Stimulated activated naive CD8-positive, alpha-beta T cell treated with anti-CD3 and anti-CD28 coated beads, Interleukin-15, Interleukin-2, amounts not matched to agents 100 U/mL and 50 U/mL, for 24 hours (primary cell): ENCODE data around the gene SSX2IP.
"Not testable (repeated sequence)": the region's sequence is repeated elsewhere in the genome, so short reads cannot be mapped to it uniquely, and the experiment has no call there.

Source experiments
- ATAC-seq: fragments of 150-1000 bp; cut with Tn5 transposase; one replicate; pipeline ENCODE4 v1.10.0; 2021
- DNase-seq: peaks from one replicate; pipeline ENCODE4 v3.0.0; 2021

SSX2IP gene, protein sequence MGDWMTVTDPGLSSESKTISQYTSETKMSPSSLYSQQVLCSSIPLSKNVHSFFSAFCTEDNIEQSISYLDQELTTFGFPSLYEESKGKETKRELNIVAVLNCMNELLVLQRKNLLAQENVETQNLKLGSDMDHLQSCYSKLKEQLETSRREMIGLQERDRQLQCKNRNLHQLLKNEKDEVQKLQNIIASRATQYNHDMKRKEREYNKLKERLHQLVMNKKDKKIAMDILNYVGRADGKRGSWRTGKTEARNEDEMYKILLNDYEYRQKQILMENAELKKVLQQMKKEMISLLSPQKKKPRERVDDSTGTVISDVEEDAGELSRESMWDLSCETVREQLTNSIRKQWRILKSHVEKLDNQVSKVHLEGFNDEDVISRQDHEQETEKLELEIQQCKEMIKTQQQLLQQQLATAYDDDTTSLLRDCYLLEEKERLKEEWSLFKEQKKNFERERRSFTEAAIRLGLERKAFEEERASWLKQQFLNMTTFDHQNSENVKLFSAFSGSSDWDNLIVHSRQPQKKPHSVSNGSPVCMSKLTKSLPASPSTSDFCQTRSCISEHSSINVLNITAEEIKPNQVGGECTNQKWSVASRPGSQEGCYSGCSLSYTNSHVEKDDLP

DNA sequence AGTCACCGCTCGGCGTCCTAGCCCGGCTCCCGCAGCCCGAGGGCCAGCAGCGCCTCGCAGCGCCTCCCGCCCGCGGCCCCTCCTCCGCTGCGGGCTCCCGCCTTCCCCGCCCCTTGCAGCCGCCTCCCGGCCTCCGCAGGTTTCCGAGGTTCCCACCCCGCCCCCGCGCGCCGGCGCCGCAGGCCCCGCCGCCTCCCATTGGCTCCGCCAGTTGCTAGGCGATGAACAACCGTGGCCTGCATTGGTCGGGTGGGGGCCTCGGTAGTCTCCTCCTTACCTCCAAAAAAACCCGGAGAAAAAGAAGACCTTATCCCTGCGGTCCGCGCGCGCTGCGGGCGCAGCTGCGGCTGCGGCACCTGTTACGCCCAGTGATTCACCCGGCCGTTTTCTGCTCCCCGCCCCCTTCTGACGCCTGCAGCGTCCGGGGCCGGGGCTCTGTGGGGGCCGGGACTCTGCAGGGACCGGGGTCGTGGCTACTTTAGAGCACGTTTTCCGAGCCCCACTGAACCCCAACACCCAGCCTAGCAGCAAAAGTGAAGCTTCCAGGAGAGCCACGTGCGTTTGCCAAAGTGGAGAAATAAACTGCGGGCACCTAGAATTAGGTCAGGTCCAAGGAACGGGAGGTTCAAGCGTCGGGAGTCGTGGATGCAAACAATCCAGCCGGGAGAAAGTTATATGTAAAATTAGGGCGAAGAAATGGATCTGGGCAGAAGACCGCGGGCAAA is at the start of gene SSX2IP:
Gene SSX2IP, minus strand, starts transcription at position 65 of the 725 bp plus-strand sequence. CDS start 19,242 bp downstream, outside the sequence.
- peak; percentile 100 for DNase-seq
- ATAC-seq: peak; percentile 94

GRCh38 chr1:84738237-84738636 is 48.0 kb upstream of the SSX2IP start:
- no peak for ATAC-seq
- DNase-seq: no peak

- ATAC-seq (no peak), DNase-seq (no peak)
Observed at GRCh38 chr1:84737590-84737989, 47.3 kb upstream of the SSX2IP start.

GRCh38 chr1:84736944-84737343 is 46.7 kb upstream of the SSX2IP start:
- no peak for ATAC-seq

DNA sequence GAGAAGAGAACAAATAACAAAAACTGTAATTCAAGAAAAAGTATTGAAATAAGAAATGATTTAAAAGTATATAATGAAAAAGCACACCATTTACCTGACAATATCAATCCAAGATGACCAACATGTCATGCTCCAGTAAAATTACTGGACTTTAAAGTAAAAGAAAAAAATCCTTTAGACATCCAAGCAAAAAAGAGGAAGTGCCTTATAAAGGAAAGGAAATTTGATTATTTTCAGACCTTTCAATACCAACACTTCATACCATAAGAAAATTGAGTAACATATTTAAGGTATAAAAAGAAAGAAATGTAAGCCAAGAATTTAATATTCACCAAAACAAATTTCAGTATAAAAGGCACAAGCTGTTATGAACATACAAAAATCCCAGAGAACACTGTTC is 46.2 kb upstream of the SSX2IP start:
- ATAC-seq: no peak
- DNase-seq: no peak

More at GRCh38 chr1:84736944-84737343, 46.7 kb upstream of the SSX2IP start:
- no peak for DNase-seq

GRCh38 chr1:84735483-84735882 is 45.2 kb upstream of the SSX2IP start:
- no peak for DNase-seq
- ATAC-seq: no peak

GRCh38 chr1:84732520-84732919 is 42.3 kb upstream of the SSX2IP start:
- ATAC-seq: no peak
- DNase-seq: no peak

DNA sequence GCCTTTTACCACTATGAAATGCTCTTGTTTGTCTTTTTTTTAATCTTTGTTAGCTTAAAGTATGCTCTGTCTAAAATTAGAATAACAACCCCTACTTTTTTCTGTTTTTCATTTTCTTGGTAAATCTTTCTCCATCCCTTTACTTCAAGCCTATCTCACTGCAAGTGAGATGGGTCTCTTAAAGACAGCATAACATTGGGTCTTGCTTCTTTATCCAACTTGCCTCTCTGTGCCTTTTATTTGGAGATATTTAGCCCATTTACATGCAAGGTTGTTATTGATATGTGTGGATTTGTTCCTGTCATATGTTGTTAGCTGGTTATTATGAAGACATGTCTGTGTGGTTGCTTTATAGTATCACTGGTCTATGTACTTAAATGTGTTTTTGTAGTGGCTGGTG is 41.3 kb upstream of the SSX2IP start:
- no peak for ATAC-seq
- DNase-seq: no peak

- DNase-seq, ATAC-seq: not testable (repeated sequence)
Observed at GRCh38 chr1:84727711-84728110, 37.5 kb upstream of the SSX2IP start.

GRCh38 chr1:84726593-84727499 is 36.6 kb upstream of the SSX2IP start:
- DNase-seq (no peak), ATAC-seq (no peak)

DNA sequence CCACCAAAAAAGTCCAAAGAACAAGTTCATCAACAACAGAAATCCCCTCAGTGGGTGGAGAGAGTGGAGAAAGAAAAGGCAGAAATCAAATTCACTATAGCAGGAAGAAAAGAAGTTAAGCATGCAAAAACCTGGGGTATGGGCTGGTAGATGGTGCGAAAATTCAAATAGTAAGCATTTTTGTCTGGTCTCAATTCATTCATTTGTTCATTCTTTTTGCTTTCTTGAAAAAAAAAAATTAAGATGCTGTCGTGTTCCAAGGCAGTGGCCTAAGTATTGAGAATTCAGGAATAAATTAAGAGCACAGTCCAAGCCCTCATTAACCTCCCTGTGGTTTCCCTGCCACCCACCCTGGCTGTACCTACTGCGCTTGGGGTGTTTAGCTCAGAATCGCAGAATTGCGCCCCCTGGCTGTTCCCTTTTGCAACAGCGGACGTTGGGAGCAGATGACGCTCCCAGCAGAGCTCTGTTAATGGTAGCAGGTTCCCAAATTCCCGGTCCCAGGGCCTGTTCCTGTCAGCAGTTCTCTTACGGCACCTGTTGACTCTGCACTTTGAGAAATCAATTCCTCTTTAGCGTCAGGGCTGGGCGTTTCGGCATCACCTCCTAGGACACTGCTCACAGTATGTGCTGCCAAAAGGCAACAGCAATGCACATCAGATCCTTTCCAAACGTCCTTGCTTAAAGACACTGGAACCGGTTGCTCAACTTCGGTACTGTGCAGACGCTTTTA is 34.0 kb upstream of the SSX2IP start:
- ATAC-seq: no peak
- peak; percentile 65 for DNase-seq

- DNase-seq: no peak
- ATAC-seq: no peak
Observed at GRCh38 chr1:84722794-84723193, 32.5 kb upstream of the SSX2IP start.

DNA sequence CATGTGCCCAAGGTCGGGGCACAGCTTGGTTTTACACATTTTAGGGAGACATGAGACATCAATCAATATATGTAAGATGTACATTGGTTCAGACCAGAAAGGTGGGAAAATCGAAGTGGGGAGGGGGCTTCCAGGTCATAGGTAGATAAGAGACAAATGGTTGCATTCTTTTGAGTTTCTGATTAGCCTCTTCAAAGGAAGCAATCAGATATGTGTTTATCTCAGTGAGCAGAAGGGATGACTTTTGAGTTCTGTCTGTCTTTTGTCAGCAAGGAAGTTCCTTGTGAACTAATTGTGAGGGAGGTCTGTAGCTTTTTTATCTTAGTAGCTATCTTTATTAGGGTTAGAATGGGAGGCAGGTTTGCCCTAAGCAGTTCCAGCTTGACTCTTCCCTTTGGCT is 31.6 kb upstream of the SSX2IP start:
- not testable (repeated sequence) for ATAC-seq

DNA sequence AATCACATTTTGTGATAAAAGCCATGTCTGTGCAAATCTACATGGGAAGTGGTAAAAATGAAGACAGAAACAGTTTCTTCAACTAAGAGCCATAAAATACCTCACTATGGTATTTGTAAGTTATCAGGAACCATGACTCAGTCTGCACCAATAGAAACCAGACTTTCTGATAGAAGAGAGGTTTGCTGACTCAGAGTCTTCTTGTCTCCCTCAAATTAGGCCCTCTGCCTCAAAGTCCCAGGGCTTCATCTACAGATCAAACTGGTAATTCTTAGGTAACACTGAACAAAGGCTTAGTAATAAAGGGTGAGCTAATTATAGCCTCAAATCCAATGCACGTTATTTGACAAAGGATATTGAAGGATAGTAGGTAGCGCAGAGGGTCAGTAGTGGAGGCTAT is 30.9 kb upstream of the SSX2IP start:
- peak; percentile 82 for ATAC-seq

More for the DNA sequence above, 31.6 kb upstream of the SSX2IP start:
- DNase-seq: not testable (repeated sequence)

GRCh38 chr1:84720221-84720780 is 30.0 kb upstream of the SSX2IP start:
- no peak for DNase-seq
- no peak for ATAC-seq

More for the DNA sequence above, 30.9 kb upstream of the SSX2IP start:
- DNase-seq: no peak

- ATAC-seq (no peak), DNase-seq (no peak)
Observed at GRCh38 chr1:84719543-84720217, 29.4 kb upstream of the SSX2IP start.

GRCh38 chr1:84715342-84716019 is 25.2 kb upstream of the SSX2IP start:
- no peak for ATAC-seq
- DNase-seq: no peak

GRCh38 chr1:84712276-84712874 is 22.1 kb upstream of the SSX2IP start:
- no peak for DNase-seq
- no peak for ATAC-seq

DNA sequence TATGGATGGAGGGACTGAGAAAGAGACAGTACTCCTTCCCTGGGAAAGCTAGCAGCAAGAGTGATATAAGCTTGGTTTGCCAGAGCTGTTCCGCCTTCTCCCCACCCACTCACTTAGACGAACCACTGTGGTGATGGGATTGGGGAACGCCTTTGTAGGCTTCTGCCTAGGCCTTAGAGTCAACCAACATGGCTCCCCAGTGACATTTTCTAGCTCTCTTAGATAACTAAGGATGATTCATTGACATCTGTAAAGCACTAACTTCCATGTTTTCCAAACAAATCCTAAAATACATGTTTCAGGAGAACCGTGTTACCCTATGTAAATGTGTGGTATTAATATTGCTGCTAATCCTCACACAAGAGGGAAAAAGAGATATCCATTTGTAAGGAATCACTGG is 21.6 kb upstream of the SSX2IP start:
- DNase-seq: no peak
- no peak for ATAC-seq
